Gastroesophageal sphincter (tissue), 2 donors: ENCODE measurements around the gene DHFR2.

ENCODE experiments used
- POLR2A ChIP-seq, 2 donors: fragments of 450-650 bp; IDR thresholded peaks; one replicate each; pipeline ENCODE4 v1.6.1; 2017; ENCODE audit warnings: antibody characterized with exemption in 2 of 2, mild to moderate bottlenecking in 2 of 2, moderate library complexity in 1 of 2
- POLR2AphosphoS5 ChIP-seq: sonication (generic); formaldehyde crosslinking; IDR thresholded peaks from one replicate; pipeline ENCODE4 v1.6.1; 2017; ENCODE audit warnings: antibody characterized with exemption

- TF ChIP-seq POLR2A (IDR thresholded peaks at IDR 0.05) (no peak), POLR2AphosphoS5 (no peak)
These were observed 9.1 kb upstream of the DHFR2 start for GRCh38 chr3:94071713-94072284.
